Left renal pelvis (tissue), 4 donors: ENCODE measurements around the gene UMODL1. TPM values are rescaled to one million over a fixed set of nuclear protein-coding genes. Genes with fewer than 3 reads are reported as not detected.

ENCODE experiments used
- DNase-seq, 4 donors: peaks; one replicate each; pipeline ENCODE4 v3.0.0-alpha.2; 2013; ENCODE audit warnings: low read depth in 4 of 4, low spot score in 3 of 4
- polyA plus RNA-seq, 4 donors: library from polyadenylated mRNA; unstranded; fragments of 120-200 nt; gene quantifications; one replicate each; pipeline ENCODE4 v1.2.1, GENCODE V29; 2013; ENCODE audit not compliant: insufficient read length in 4 of 4

The UMODL1 gene
- polyA plus RNA-seq, 4 donors: 0.06 to 0.09 (median 0.08) TPM; not detected in 1

GRCh38 chr21:42038393-42038792 lies 32.7 kb upstream of the UMODL1 start:
- DNase-seq: no peak

GRCh38 chr21:42038826-42039425 lies 32.2 kb upstream of the UMODL1 start:
- no peak for DNase-seq

GRCh38 chr21:42039470-42039901 lies 31.6 kb upstream of the UMODL1 start:
- DNase-seq: no peak

- DNase-seq: no peak
Observed at GRCh38 chr21:42039911-42040351, 31.2 kb upstream of the UMODL1 start.

- DNase-seq: no peak
Observed at GRCh38 chr21:42040411-42041180, 30.5 kb upstream of the UMODL1 start.

- no peak for DNase-seq
Observed at GRCh38 chr21:42041246-42041645, 29.9 kb upstream of the UMODL1 start.

GRCh38 chr21:42041711-42042110 lies 29.4 kb upstream of the UMODL1 start:
- DNase-seq: no peak

- no peak for DNase-seq
Observed at GRCh38 chr21:42042651-42043050, 28.5 kb upstream of the UMODL1 start.

GRCh38 chr21:42043201-42043895 lies 27.8 kb upstream of the UMODL1 start:
- DNase-seq: no peak

GRCh38 chr21:42043961-42044360 lies 27.2 kb upstream of the UMODL1 start:
- no peak for DNase-seq

- no peak for DNase-seq
Observed at GRCh38 chr21:42044871-42045495, 26.1 kb upstream of the UMODL1 start.

GRCh38 chr21:42047821-42048613 lies 23.1 kb upstream of the UMODL1 start:
- peak in 1 of 4 donors; percentile 32 for DNase-seq

- no peak for DNase-seq
Observed at GRCh38 chr21:42048870-42049577, 22.1 kb upstream of the UMODL1 start.

GRCh38 chr21:42049578-42050430 lies 21.3 kb upstream of the UMODL1 start:
- DNase-seq: no peak

GRCh38 chr21:42051788-42052187 lies 19.3 kb upstream of the UMODL1 start:
- no peak for DNase-seq

- no peak for DNase-seq
Observed at GRCh38 chr21:42055425-42055824, 15.7 kb upstream of the UMODL1 start.

- DNase-seq: no peak
Observed at GRCh38 chr21:42056468-42056867, 14.6 kb upstream of the UMODL1 start.

- DNase-seq: no peak
Observed at GRCh38 chr21:42056996-42057689, 14.0 kb upstream of the UMODL1 start.
